ENCODE results near the gene UBE2H. TPM values are rescaled to one million over a fixed set of nuclear protein-coding genes. Genes with fewer than 3 reads are reported as not detected.
"Not testable (repeated sequence)": the region's sequence is repeated elsewhere in the genome, so short reads cannot be mapped to it uniquely, and the experiment has no call there.

Gene UBE2H
- total RNA-seq, 1 donor from 2014 or later: 27.1 TPM

- H3K36me3 Mint-ChIP-seq (ENCODE audit: low read depth): no peaks in the 10 kb centered on the region
- peaks cover 14% of the 10 kb centered on the region for H3K4me1 Mint-ChIP-seq (ENCODE audit: low read depth)
- peak overlapping the region; percentile 67 for H3K27ac Mint-ChIP-seq
- no peaks in the 10 kb centered on the region for H3K27me3 Mint-ChIP-seq (ENCODE audit: insufficient read depth)
- intact Hi-C loops (cut with micrococcal nuclease): loop anchor here (1.0 to 5.0 kb wide), 11 partner anchors 45 to 601 kb away; partner anchors contain the start of genes AHCYL2, NRF1, SMKR1 and STRIP2
- DNase-seq (ENCODE audit: low spot score): peak; percentile 83
- H3K9me3 Mint-ChIP-seq: no peaks in the 10 kb centered on the region
- H3K4me3 Mint-ChIP-seq: peak overlapping the region; percentile 89
Observed at GRCh38 chr7:129825209-129825970, 127.4 kb downstream of the UBE2H start.

- Mint-ChIP-seq H3K4me1 (ENCODE audit: low read depth) (peaks cover 5% of the 10 kb centered on the region), H3K4me3 (peak overlapping the region; percentile 89), H3K36me3 (ENCODE audit: low read depth) (no peaks in the 10 kb centered on the region), H3K27ac (peak overlapping the region; percentile 67), H3K27me3 (ENCODE audit: insufficient read depth) (no peaks in the 10 kb centered on the region), H3K9me3 (no peaks in the 10 kb centered on the region)
- intact Hi-C loops (cut with micrococcal nuclease): loop anchor here (1.0 to 5.0 kb wide), 11 partner anchors 44 to 600 kb away; partner anchors contain the start of genes AHCYL2, NRF1, SMKR1 and STRIP2
- DNase-seq (ENCODE audit: low spot score): peak; percentile 4
Observed at GRCh38 chr7:129824291-129825208, 128.2 kb downstream of the UBE2H start.

GRCh38 chr7:129823143-129823542, 129.6 kb downstream of the UBE2H start:
- H3K4me1 Mint-ChIP-seq (ENCODE audit: low read depth): not testable (repeated sequence)

GRCh38 chr7:129821476-129821875, 131.3 kb downstream of the UBE2H start:
- Mint-ChIP-seq H3K4me3 (no peak overlapping the region), H3K4me1 (ENCODE audit: low read depth) (no peaks in the 10 kb centered on the region), H3K9me3 (peaks cover 10% of the 10 kb centered on the region), H3K36me3 (ENCODE audit: low read depth) (no peaks in the 10 kb centered on the region), H3K27ac (no peak overlapping the region), H3K27me3 (ENCODE audit: insufficient read depth) (peaks cover 2% of the 10 kb centered on the region)
- DNase-seq (ENCODE audit: low spot score): no peak
- intact Hi-C loops (cut with micrococcal nuclease): no loop called here

More at GRCh38 chr7:129823143-129823542, 129.6 kb downstream of the UBE2H start:
- intact Hi-C loops (cut with micrococcal nuclease); H3K4me3 Mint-ChIP-seq; H3K27ac Mint-ChIP-seq; DNase-seq (ENCODE audit: low spot score); H3K9me3 Mint-ChIP-seq; H3K36me3 Mint-ChIP-seq (ENCODE audit: low read depth); H3K27me3 Mint-ChIP-seq (ENCODE audit: insufficient read depth): not testable (repeated sequence)

GRCh38 chr7:129816742-129817141, 136.0 kb downstream of the UBE2H start:
- H3K36me3 Mint-ChIP-seq (ENCODE audit: low read depth): no peaks in the 10 kb centered on the region
- H3K27me3 Mint-ChIP-seq (ENCODE audit: insufficient read depth): peaks cover 14% of the 10 kb centered on the region
- DNase-seq (ENCODE audit: low spot score): no peak
- H3K27ac Mint-ChIP-seq: no peak overlapping the region
- H3K4me1 Mint-ChIP-seq (ENCODE audit: low read depth): no peaks in the 10 kb centered on the region
- H3K4me3 Mint-ChIP-seq: no peak overlapping the region
- peaks cover 10% of the 10 kb centered on the region for H3K9me3 Mint-ChIP-seq
- intact Hi-C loops (cut with micrococcal nuclease): no loop called here

GRCh38 chr7:129807863-129808262, 144.9 kb downstream of the UBE2H start:
- no peaks in the 10 kb centered on the region for H3K4me1 Mint-ChIP-seq (ENCODE audit: low read depth)
- no peak for DNase-seq (ENCODE audit: low spot score)
- intact Hi-C loops (cut with micrococcal nuclease): no loop called here
- H3K27ac Mint-ChIP-seq: no peak overlapping the region
- no peak overlapping the region for H3K4me3 Mint-ChIP-seq
- no peaks in the 10 kb centered on the region for H3K9me3 Mint-ChIP-seq
- peaks cover 4% of the 10 kb centered on the region for H3K27me3 Mint-ChIP-seq (ENCODE audit: insufficient read depth)
- H3K36me3 Mint-ChIP-seq (ENCODE audit: low read depth): no peaks in the 10 kb centered on the region

GRCh38 chr7:129804890-129805719, 147.7 kb downstream of the UBE2H start:
- Mint-ChIP-seq H3K9me3 (no peaks in the 10 kb centered on the region), H3K27ac (no peak overlapping the region), H3K4me1 (ENCODE audit: low read depth) (no peaks in the 10 kb centered on the region), H3K27me3 (ENCODE audit: insufficient read depth) (peaks cover 8% of the 10 kb centered on the region), H3K36me3 (ENCODE audit: low read depth) (no peaks in the 10 kb centered on the region), H3K4me3 (no peak overlapping the region)
- intact Hi-C loops (cut with micrococcal nuclease): no loop called here
- DNase-seq (ENCODE audit: low spot score): no peak

- H3K27me3 Mint-ChIP-seq (ENCODE audit: insufficient read depth): peaks cover 8% of the 10 kb centered on the region
- DNase-seq (ENCODE audit: low spot score): no peak
- no peaks in the 10 kb centered on the region for H3K36me3 Mint-ChIP-seq (ENCODE audit: low read depth)
- no peaks in the 10 kb centered on the region for H3K9me3 Mint-ChIP-seq
- intact Hi-C loops (cut with micrococcal nuclease): no loop called here
- no peak overlapping the region for H3K27ac Mint-ChIP-seq
- no peak overlapping the region for H3K4me3 Mint-ChIP-seq
- no peaks in the 10 kb centered on the region for H3K4me1 Mint-ChIP-seq (ENCODE audit: low read depth)
Observed at GRCh38 chr7:129804111-129804889, 148.5 kb downstream of the UBE2H start.

- no peak for DNase-seq (ENCODE audit: low spot score)
- peaks cover 8% of the 10 kb centered on the region for H3K27me3 Mint-ChIP-seq (ENCODE audit: insufficient read depth)
- H3K27ac Mint-ChIP-seq: no peak overlapping the region
- intact Hi-C loops (cut with micrococcal nuclease): no loop called here
- H3K36me3 Mint-ChIP-seq (ENCODE audit: low read depth): no peaks in the 10 kb centered on the region
- no peak overlapping the region for H3K4me3 Mint-ChIP-seq
- H3K4me1 Mint-ChIP-seq (ENCODE audit: low read depth): no peaks in the 10 kb centered on the region
- H3K9me3 Mint-ChIP-seq: no peaks in the 10 kb centered on the region
Observed at GRCh38 chr7:129803546-129804081, 149.1 kb downstream of the UBE2H start.

- intact Hi-C loops (cut with micrococcal nuclease): no loop called here
- no peaks in the 10 kb centered on the region for H3K36me3 Mint-ChIP-seq (ENCODE audit: low read depth)
- no peak for DNase-seq (ENCODE audit: low spot score)
- no peaks in the 10 kb centered on the region for H3K9me3 Mint-ChIP-seq
- no peak overlapping the region for H3K4me3 Mint-ChIP-seq
- peaks cover 8% of the 10 kb centered on the region for H3K27me3 Mint-ChIP-seq (ENCODE audit: insufficient read depth)
- H3K4me1 Mint-ChIP-seq (ENCODE audit: low read depth): no peaks in the 10 kb centered on the region
- no peak overlapping the region for H3K27ac Mint-ChIP-seq
Observed at GRCh38 chr7:129801882-129802281, 150.9 kb downstream of the UBE2H start.

- DNase-seq (ENCODE audit: low spot score): no peak
- no peaks in the 10 kb centered on the region for H3K36me3 Mint-ChIP-seq (ENCODE audit: low read depth)
- no peaks in the 10 kb centered on the region for H3K4me1 Mint-ChIP-seq (ENCODE audit: low read depth)
- H3K4me3 Mint-ChIP-seq: no peak overlapping the region
- H3K27me3 Mint-ChIP-seq (ENCODE audit: insufficient read depth): peaks cover 8% of the 10 kb centered on the region
- no peaks in the 10 kb centered on the region for H3K9me3 Mint-ChIP-seq
- no peak overlapping the region for H3K27ac Mint-ChIP-seq
- intact Hi-C loops (cut with micrococcal nuclease): no loop called here
Observed at GRCh38 chr7:129800901-129801300, 151.9 kb downstream of the UBE2H start.

Measured in activated T-helper 1 cell treated with anti-CD3 and anti-CD28 coated beads, Interleukin-12 subunit alpha, Interleukin-12 subunit beta, Interleukin-2, Interleukin-4 antibody, amounts not matched to agents 30 ng/mL and 10 ng/mL and 1 ng/mL, durations not matched to agents 14 hours and 24 hours and 36 hours (primary cell).